H9 (cell line): ENCODE data around the gene OSBPL8. TPM values are rescaled to one million over a fixed set of nuclear protein-coding genes. Genes with fewer than 3 reads are reported as not detected.

Experiments
- DNase-seq: peaks from one replicate; pipeline ENCODE4 v3.0.0-alpha.2; 2017
- H2AFZ ChIP-seq: one replicate; pipeline ENCODE4 v1.6.1; 2013; ENCODE audit warnings: mild to moderate bottlenecking, low read length, control low read depth, moderate library complexity
- H2AK5ac ChIP-seq: 2 replicates; pipeline ENCODE4 v1.6.1; 2013; ENCODE audit warnings: low read length, control low read depth, mixed read lengths; ENCODE audit not compliant: insufficient read length
- H2BK120ac ChIP-seq: one replicate; pipeline ENCODE4 v1.6.1; 2013; ENCODE audit warnings: low read depth, mild to moderate bottlenecking, low read length, control low read depth, inconsistent platforms; ENCODE audit not compliant: poor library complexity, severe bottlenecking
- H2BK12ac ChIP-seq: 2 replicates; pipeline ENCODE4 v1.6.1; 2013; ENCODE audit warnings: low read length, control low read depth, mixed read lengths, low read depth; ENCODE audit not compliant: insufficient read length
- H2BK15ac ChIP-seq: 2 replicates; pipeline ENCODE4 v1.6.1; 2013; ENCODE audit warnings: low read depth, low read length, control low read depth
- H2BK20ac ChIP-seq: one replicate; pipeline ENCODE4 v1.6.1; 2013; ENCODE audit warnings: low read depth, mild to moderate bottlenecking, low read length, control low read depth, inconsistent platforms; ENCODE audit not compliant: poor library complexity, severe bottlenecking
- H2BK5ac ChIP-seq: 2 replicates; pipeline ENCODE4 v1.6.1; 2013; ENCODE audit warnings: low read length, control low read depth, mixed read lengths; ENCODE audit not compliant: insufficient read length
- H3K14ac ChIP-seq: 2 replicates; pipeline ENCODE4 v1.6.1; 2013; ENCODE audit warnings: low read length, control low read depth; ENCODE audit not compliant: insufficient read depth
- H3K18ac ChIP-seq: 2 replicates; pipeline ENCODE4 v1.6.1; 2013; ENCODE audit warnings: low read depth, mild to moderate bottlenecking, mixed read lengths, low read length, control low read depth; ENCODE audit not compliant: insufficient read length
- H3K23ac ChIP-seq: 2 replicates; pipeline ENCODE4 v1.6.1; 2013; ENCODE audit warnings: low read length, control low read depth, mixed read lengths, low read depth; ENCODE audit not compliant: insufficient read length
- H3K23me2 ChIP-seq: 2 replicates; pipeline ENCODE4 v1.6.1; 2013; ENCODE audit warnings: low read depth, mild to moderate bottlenecking, mixed read lengths, low read length, control low read depth; ENCODE audit not compliant: insufficient read length, poor library complexity, severe bottlenecking
- H3K27ac ChIP-seq: 2 replicates; pipeline ENCODE4 v1.5.1; 2013; ENCODE audit warnings: low read length, control low read depth, mixed read lengths, low read depth; ENCODE audit not compliant: insufficient read length
- H3K27me3 ChIP-seq: 2 replicates; pipeline ENCODE4 v1.6.1; 2013; ENCODE audit warnings: low read length, control low read depth, inconsistent platforms; ENCODE audit not compliant: insufficient read depth
- H3K4ac ChIP-seq: 2 replicates; pipeline ENCODE4 v1.6.1; 2013; ENCODE audit warnings: low read depth, mild to moderate bottlenecking, control low read depth, inconsistent platforms, low read length, moderate library complexity
- H3K4me1 ChIP-seq: 2 replicates; pipeline ENCODE4 v1.6.1; 2013; ENCODE audit warnings: low read length, control low read depth, inconsistent platforms; ENCODE audit not compliant: insufficient read depth
- H3K4me2 ChIP-seq: 2 replicates; pipeline ENCODE4 v1.6.1; 2013; ENCODE audit warnings: low read length, control low read depth, mixed read lengths; ENCODE audit not compliant: insufficient read length, insufficient read depth
- H3K56ac ChIP-seq: 2 replicates; pipeline ENCODE4 v1.6.1; 2013; ENCODE audit warnings: low read depth, mild to moderate bottlenecking, mixed read lengths, low read length, control low read depth; ENCODE audit not compliant: insufficient read length
- H3K79me1 ChIP-seq: 2 replicates; pipeline ENCODE4 v1.6.1; 2013; ENCODE audit warnings: low read depth, mild to moderate bottlenecking, moderate library complexity, low read length, control low read depth, inconsistent platforms; ENCODE audit not compliant: insufficient read depth, poor library complexity, severe bottlenecking
- H3K79me2 ChIP-seq: 2 replicates; pipeline ENCODE4 v1.6.1; 2013; ENCODE audit warnings: low read length, control low read depth, inconsistent platforms; ENCODE audit not compliant: insufficient read depth
- H3K9ac ChIP-seq: 2 replicates; pipeline ENCODE4 v1.6.1; 2013; ENCODE audit warnings: low read length, control low read depth, mixed read lengths; ENCODE audit not compliant: insufficient read length; ENCODE audit errors: extremely low read depth
- H3K9me3 ChIP-seq: one replicate; pipeline ENCODE4 v1.6.1; 2013; ENCODE audit warnings: low read depth, low read length, inconsistent platforms; ENCODE audit not compliant: control insufficient read depth
- H3T11ph ChIP-seq: one replicate; pipeline ENCODE4 v1.6.1; 2013; ENCODE audit warnings: mild to moderate bottlenecking, low read length, control low read depth, inconsistent platforms
- H4K20me1 ChIP-seq: one replicate; pipeline ENCODE4 v1.6.1; 2013; ENCODE audit not compliant: control insufficient read depth, insufficient read length, insufficient read depth
- H4K5ac ChIP-seq: 2 replicates; pipeline ENCODE4 v1.6.1; 2013; ENCODE audit warnings: low read depth, mild to moderate bottlenecking, mixed read lengths, low read length, control low read depth; ENCODE audit not compliant: insufficient read length
- H4K8ac ChIP-seq: replicated peaks from 2 replicates; pipeline ENCODE4 v1.6.1; 2013; ENCODE audit warnings: low read length, control low read depth, mixed read lengths, low read depth; ENCODE audit not compliant: insufficient read length
- H4K91ac ChIP-seq: 2 replicates; pipeline ENCODE4 v1.6.1; 2013; ENCODE audit warnings: low read depth, mild to moderate bottlenecking, moderate library complexity, mixed read lengths, low read length, control low read depth; ENCODE audit not compliant: insufficient read length
- H3K27ac Mint-ChIP-seq, 3 experiments: 2 replicates in 2 of 3; 3 replicates in 1 of 3; pipeline ENCODE4 v1.8.0; 2020 to 2021; ENCODE audit warnings: mixed read lengths in 3 of 3, mild to moderate bottlenecking in 1 of 3, moderate library complexity in 1 of 3
- H3K27me3 Mint-ChIP-seq: 2 replicates; pipeline ENCODE4 v1.8.0; 2021; ENCODE audit warnings: low read depth, mild to moderate bottlenecking, moderate library complexity, mixed read lengths
- H3K36me3 Mint-ChIP-seq, 3 experiments: 2 replicates in 2 of 3; 3 replicates in 1 of 3; pipeline ENCODE4 v1.8.0; 2020 to 2021; ENCODE audit warnings: low read depth in 3 of 3, mixed read lengths in 3 of 3; ENCODE audit not compliant: insufficient read depth in 1 of 3
- H3K4me1 Mint-ChIP-seq, 2 experiments: 2 replicates each; pipeline ENCODE4 v1.8.0; 2020; ENCODE audit warnings: mixed read lengths in 2 of 2
- H3K4me3 Mint-ChIP-seq, 2 experiments: 2 replicates in 1 of 2; 3 replicates in 1 of 2; pipeline ENCODE4 v1.8.0; 2020 to 2021; ENCODE audit warnings: mild to moderate bottlenecking in 2 of 2, mixed read lengths in 2 of 2, moderate library complexity in 1 of 2
- H3K9me3 Mint-ChIP-seq, 2 experiments: 2 replicates in 1 of 2; 3 replicates in 1 of 2; pipeline ENCODE4 v1.8.0; 2020; ENCODE audit warnings: mild to moderate bottlenecking in 2 of 2, mixed read lengths in 2 of 2, moderate library complexity in 1 of 2
- WGBS: extraction: QIAGEN DNeasy Blood & Tissue Kit; methylation state at CpG from one replicate; pipeline ENCODE4 v1.1.7; 2013; ENCODE audit warnings: missing lambda C conversion rate, low lambda C conversion rate, mixed read lengths; ENCODE audit not compliant: insufficient read length; ENCODE audit errors: extremely low coverage; 5-methylcytosine and 5-hydroxymethylcytosine counted together
- total RNA-seq: library from RNA; stranded (reverse); gene quantifications from 2 replicates; pipeline ENCODE4 v1.2.1, GENCODE V29; 2021
- TF ChIP-seq, protein P1 (sequence below): fragments of 200-600 bp; sonication (generic); conservative IDR thresholded peaks from 3 replicates; pipeline ENCODE4 v1.8.0; 2021; ENCODE audit warnings: antibody characterized with exemption, mild to moderate bottlenecking

Gene OSBPL8
- total RNA-seq, 1 experiment from 2014 or later: 61.2 TPM

DNA sequence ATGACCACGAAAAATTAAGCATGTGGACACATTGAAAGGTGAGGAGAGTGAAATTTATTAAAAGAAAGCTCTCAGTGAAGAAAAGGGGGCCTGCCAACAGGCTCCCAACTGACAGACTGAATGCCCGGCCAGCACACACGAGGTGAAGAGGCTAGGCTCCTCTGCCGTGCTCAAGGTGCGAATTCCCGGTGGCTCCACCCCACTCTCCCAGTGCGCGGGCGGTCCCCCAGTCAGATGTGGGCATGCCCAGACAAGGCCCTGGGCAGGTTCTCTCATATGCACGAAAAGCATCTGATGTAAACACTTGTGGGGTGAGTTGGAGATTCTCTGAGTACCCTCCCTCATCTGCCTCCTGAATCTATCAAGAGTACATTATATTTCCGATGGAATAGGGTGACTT is 48.5 kb upstream of the OSBPL8 start:
- Histone ChIP-seq H4K91ac (no peak overlapping the region), H2AFZ (no peak overlapping the region), H3K9me3 (no peaks in the 10 kb centered on the region), H2BK120ac (no peak overlapping the region), H3K79me2 (no peaks in the 10 kb centered on the region), H3K4ac (no peak overlapping the region), H3K27me3 (no peaks in the 10 kb centered on the region), H4K5ac (no peak overlapping the region), H2BK5ac (no peak overlapping the region), H2BK12ac (no peak overlapping the region), H3K4me1 (peaks cover 4% of the 10 kb centered on the region; the same call in 1 of the 2 replicates), H2BK15ac (no peak overlapping the region), H3K23ac (no peak overlapping the region), H3K27ac (no peak overlapping the region), H4K20me1 (no peaks in the 10 kb centered on the region), H3K4me2 (no peak overlapping the region), H4K8ac (no peak overlapping the region), H2AK5ac (no peak overlapping the region), H3K14ac (no peak overlapping the region), H3K9ac (no peak overlapping the region), H2BK20ac (no peak overlapping the region), H3K23me2 (no peaks in the 10 kb centered on the region), H3K18ac (no peak overlapping the region), H3T11ph (no peak overlapping the region), H3K79me1 (no peaks in the 10 kb centered on the region), H3K56ac (no peak overlapping the region)
- Mint-ChIP-seq H3K4me1 (peaks cover 16 to 20% of the 10 kb centered on the region in 2 experiments), H3K27me3 (no peaks in the 10 kb centered on the region), H3K36me3 (no peaks in the 10 kb centered on the region; a peak in 1 of 7 replicates), H3K9me3 (no peaks in the 10 kb centered on the region), H3K4me3 (no peak overlapping the region), H3K27ac (no peak overlapping the region)
- TF ChIP-seq, protein P1, sequence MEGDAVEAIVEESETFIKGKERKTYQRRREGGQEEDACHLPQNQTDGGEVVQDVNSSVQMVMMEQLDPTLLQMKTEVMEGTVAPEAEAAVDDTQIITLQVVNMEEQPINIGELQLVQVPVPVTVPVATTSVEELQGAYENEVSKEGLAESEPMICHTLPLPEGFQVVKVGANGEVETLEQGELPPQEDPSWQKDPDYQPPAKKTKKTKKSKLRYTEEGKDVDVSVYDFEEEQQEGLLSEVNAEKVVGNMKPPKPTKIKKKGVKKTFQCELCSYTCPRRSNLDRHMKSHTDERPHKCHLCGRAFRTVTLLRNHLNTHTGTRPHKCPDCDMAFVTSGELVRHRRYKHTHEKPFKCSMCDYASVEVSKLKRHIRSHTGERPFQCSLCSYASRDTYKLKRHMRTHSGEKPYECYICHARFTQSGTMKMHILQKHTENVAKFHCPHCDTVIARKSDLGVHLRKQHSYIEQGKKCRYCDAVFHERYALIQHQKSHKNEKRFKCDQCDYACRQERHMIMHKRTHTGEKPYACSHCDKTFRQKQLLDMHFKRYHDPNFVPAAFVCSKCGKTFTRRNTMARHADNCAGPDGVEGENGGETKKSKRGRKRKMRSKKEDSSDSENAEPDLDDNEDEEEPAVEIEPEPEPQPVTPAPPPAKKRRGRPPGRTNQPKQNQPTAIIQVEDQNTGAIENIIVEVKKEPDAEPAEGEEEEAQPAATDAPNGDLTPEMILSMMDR: no peak
- DNase-seq: peak; percentile 70
- WGBS: no CpG with 5 or more reads among the region's 11 CpGs
